Activated CD8-positive, alpha-beta memory T cell treated with anti-CD3 and anti-CD28 coated beads for 24 hours (primary cell): ENCODE results near the gene CA12.

Experiments
- DNase-seq: peaks from one replicate; pipeline ENCODE4 v3.0.0-alpha.2; 2020

The CA12 gene

GRCh38 chr15:63299943-63300575, 81.6 kb downstream of the CA12 start:
- DNase-seq: no peak

GRCh38 chr15:63296195-63296594, 85.5 kb downstream of the CA12 start:
- no peak for DNase-seq

GRCh38 chr15:63295341-63295740, 86.3 kb downstream of the CA12 start:
- DNase-seq: no peak

- no peak for DNase-seq
Measured at GRCh38 chr15:63294359-63294758, 87.3 kb downstream of the CA12 start.

- DNase-seq: no peak
Measured at GRCh38 chr15:63292771-63293170, 88.9 kb downstream of the CA12 start.

GRCh38 chr15:63292241-63292640, 89.4 kb downstream of the CA12 start:
- no peak for DNase-seq

DNA sequence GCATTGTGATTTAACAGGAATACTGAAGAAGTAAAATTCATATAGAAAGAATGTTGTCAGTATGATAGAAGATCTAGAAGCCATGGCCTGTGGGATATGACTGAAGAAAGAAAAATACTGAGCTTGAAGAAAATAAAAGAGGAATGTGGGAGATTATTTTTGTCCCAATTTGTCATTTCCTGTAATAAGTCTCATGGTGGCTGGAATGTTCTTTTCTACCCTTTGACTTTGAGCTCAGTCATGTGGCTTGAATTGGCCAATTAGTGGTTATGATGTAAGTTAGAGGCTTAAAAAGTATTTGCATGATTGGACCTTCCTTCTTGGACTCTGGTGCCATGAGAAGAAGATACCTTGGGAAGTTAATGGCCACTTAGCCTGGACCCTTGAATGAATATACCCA, 90.1 kb downstream of the CA12 start:
- DNase-seq: no peak

GRCh38 chr15:63288778-63289378, 92.8 kb downstream of the CA12 start:
- no peak for DNase-seq

DNA sequence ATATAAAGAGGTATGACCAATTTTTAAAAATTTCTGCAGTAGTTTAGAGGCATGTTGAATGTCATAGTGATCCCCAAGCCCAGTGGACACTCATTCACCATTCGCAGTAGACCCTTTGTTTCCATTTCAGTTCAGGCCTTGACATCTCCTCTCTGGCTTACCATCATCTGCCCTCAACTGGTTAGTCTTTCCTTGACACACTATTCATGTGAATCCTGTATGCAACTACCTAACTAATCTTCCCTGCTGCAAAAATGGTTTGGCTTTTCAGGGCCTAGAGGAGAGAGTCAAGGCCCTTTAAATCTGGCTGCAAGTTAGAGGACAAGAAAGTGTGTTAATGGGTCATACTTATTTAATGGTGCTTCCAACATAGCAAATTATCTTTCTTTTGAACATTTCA, 93.3 kb downstream of the CA12 start:
- DNase-seq: no peak

DNA sequence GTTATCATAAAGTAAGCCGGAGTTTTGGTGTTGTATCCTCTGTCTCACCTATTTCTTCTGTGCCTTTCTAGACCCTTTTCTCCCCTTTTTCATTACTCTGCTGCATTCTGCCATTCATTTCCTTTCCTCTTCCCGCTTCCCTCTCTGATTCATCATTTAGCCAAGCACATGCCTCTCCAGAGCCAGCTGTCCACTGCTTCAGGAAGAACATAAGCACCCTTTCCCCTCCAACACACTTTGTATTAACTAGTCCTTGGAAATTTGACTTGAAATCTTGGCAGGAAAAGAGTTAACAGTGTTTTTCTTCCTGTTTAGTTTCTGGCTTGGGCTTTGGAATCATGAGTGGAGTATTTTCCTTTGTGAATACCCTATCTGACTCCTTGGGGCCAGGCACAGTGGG, 94.5 kb downstream of the CA12 start:
- DNase-seq: no peak

GRCh38 chr15:63284335-63284734, 97.3 kb downstream of the CA12 start:
- no peak for DNase-seq

DNA sequence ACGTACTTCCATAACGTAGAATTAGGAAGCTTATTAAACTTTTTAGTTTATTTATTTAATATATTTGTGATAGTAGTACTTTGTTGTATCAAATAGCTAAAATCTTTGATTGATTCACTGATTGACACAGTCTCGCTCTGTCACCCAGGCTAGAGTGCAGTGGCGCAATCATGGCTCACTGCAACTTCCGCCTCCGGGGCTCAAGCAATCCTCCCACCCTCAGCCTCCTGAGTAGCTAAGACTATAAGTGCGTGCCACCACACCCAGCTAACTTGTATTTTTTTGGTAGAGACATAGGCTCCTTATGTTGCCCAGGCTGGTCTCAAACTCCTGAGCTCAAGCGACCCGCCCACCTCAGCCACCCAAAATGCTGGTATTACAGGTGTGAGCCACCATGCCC, 98.5 kb downstream of the CA12 start:
- no peak for DNase-seq

GRCh38 chr15:63277893-63278456, 103.7 kb downstream of the CA12 start:
- DNase-seq: no peak

DNA sequence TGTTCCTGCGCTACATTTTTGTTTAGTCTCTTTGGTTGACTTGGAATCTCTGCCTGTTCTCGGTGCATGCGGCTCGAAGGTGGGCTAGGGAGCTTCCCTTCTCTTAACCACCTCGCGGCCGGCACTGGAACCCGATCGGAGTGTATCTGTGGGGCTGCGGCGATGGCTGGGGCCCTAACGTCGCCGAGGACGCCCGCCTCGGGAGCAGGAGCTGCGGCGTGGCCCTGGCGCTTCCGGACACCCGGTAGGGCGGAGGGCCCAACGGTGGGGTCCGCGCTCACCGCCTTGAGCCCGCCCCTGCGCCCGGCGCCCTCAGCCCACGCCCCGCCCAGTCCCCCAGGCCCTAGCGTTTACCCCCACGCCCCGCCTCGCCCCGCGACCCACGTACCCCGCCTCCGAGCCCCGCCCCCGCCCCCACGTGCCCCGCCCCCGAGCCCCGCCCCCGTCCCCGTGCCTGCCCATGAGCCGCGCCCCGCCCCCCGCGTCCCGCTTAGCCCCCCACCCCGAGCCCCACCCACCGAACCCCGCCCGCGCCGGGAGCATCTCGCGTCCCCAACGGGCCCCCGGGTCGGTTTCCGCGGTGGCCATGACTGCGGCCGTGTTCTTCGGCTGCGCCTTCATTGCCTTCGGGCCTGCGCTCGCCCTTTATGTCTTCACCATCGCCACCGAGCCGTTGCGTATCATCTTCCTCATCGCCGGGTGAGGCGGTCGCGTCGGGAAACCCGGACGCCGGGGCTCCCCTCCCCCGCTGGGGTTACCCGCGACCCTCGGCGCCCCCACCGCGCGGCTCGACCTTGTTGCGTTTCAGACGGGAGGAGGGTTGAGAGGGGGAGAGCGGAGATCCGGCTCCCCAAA, 104.4 kb downstream of the CA12 start, which contains the start of gene APH1B:
Gene APH1B, plus strand, starts transcription at position 568 of the 855 bp plus-strand sequence. Its CDS starts 19 bp downstream, at position 587.
- peak; percentile 87 for DNase-seq

DNA sequence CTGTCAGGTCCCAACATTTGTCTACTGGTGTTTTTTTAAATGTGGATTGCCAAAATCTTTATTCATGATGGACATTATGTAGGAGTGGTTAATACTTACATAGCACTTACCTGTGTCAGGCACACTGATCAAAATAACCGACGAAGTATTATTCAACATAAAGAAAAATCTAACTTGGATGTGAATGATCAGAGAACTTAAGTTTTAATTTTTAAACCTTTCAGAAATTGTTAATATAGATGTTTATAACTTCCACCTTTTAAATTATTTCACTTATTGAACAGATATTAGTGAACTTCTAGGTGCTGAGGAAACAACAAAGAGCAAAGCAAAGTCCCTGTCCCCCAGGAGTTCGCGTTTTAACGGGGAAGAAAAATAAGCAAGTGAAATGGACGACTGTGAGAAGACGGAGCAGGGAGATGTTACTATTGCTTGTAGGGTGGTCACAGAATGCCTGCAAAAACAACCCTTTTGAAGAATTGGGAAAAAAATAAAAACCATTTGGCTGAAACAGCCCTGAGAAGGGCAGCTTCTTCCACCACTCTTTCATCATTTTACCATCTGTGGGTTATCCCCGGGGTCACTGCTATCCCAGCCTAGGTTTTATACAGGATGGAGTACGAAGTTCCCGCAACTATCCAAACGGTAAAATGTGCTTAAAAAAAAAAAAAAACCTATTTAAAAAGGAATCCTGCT, 105.2 kb downstream of the CA12 start:
- DNase-seq: no peak

DNA sequence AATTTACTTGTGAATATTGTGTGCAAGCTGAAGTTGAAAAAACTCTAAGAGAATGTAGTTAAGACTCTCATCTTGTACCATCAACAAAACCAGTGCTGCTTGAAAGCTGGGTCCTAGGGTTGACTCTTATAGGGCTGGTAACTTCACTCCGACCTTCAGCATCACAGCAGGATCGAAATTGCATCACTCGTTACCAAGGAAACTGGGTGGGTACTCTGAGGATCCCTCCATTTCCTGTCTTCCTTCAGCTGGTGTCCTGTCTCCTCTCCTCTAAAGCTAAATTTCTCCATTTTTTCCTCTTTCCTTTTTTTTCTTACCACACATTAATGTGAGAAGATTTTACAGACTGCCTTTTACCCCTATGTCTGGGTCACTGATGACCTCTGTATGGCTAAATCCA, 107.2 kb downstream of the CA12 start:
- no peak for DNase-seq
